Gastroesophageal sphincter (tissue), 3 donors: ENCODE measurements around the gene CDK11B.
"Not testable (repeated sequence)": the region's sequence is repeated elsewhere in the genome, so short reads cannot be mapped to it uniquely, and the experiment has no call there.

ENCODE experiments used
- POLR2A ChIP-seq, 2 donors: fragments of 450-650 bp; IDR thresholded peaks; one replicate each; pipeline ENCODE4 v1.6.1; 2017; ENCODE audit warnings: antibody characterized with exemption in 2 of 2, mild to moderate bottlenecking in 2 of 2, moderate library complexity in 1 of 2
- POLR2AphosphoS5 ChIP-seq: sonication (generic); formaldehyde crosslinking; IDR thresholded peaks from one replicate; pipeline ENCODE4 v1.6.1; 2017; ENCODE audit warnings: antibody characterized with exemption
- TF ChIP-seq, protein P1 (sequence below), 4 experiments: fragments of 200-600 bp in 2 of 4; fragments of 450-650 bp in 2 of 4; sonication (generic) in 1 of 4; IDR thresholded peaks; one replicate each; pipeline ENCODE4 v1.5.1; 2017 to 2019; ENCODE audit warnings: antibody characterized with exemption in 4 of 4, mild to moderate bottlenecking in 2 of 4, moderate library complexity in 2 of 4

DNA sequence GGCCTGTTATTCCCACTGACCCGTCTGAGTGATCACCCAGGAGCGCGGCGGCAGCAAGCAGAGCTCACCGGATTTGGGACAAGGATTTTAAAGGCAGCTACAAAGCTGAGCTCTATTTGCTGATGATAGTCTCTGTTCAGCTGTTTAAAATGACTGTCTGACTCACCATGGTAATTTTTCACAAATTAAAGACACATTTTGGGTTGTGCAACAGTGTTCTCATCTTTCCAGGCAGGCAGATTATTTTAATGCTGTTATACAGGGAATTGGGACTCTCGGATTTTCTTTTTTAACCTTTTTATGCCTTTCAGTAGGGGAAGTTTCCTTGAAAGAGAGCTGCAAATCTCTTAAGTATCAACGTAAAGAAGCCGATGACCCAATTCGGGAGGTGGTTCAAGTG, 3.6 kb upstream of the CDK11B start:
- TF ChIP-seq, protein P1, sequence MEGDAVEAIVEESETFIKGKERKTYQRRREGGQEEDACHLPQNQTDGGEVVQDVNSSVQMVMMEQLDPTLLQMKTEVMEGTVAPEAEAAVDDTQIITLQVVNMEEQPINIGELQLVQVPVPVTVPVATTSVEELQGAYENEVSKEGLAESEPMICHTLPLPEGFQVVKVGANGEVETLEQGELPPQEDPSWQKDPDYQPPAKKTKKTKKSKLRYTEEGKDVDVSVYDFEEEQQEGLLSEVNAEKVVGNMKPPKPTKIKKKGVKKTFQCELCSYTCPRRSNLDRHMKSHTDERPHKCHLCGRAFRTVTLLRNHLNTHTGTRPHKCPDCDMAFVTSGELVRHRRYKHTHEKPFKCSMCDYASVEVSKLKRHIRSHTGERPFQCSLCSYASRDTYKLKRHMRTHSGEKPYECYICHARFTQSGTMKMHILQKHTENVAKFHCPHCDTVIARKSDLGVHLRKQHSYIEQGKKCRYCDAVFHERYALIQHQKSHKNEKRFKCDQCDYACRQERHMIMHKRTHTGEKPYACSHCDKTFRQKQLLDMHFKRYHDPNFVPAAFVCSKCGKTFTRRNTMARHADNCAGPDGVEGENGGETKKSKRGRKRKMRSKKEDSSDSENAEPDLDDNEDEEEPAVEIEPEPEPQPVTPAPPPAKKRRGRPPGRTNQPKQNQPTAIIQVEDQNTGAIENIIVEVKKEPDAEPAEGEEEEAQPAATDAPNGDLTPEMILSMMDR (IDR thresholded peaks at IDR 0.05): not testable (repeated sequence)
- TF ChIP-seq POLR2AphosphoS5; POLR2A (IDR thresholded peaks at IDR 0.05): not testable (repeated sequence)
